CD4-positive, alpha-beta T cell (primary cell): ENCODE measurements around the gene PJVK. TPM values are rescaled to one million over a fixed set of nuclear protein-coding genes. Genes with fewer than 3 reads are reported as not detected.

ENCODE experiments used
- ATAC-seq: fragments of 200-7000 bp; cut with Tn5 transposase; one replicate; pipeline ENCODE4 v1.10.0; 2022; ENCODE audit warnings: mild to moderate bottlenecking; ENCODE audit not compliant: poor library complexity
- CTCF ChIA-PET: fragments of 350-600 bp; sonication (Branson Sonifier 250); formaldehyde crosslinking; loops from one replicate; lab custom pipeline; 2021; ENCODE audit warnings: antibody characterized with exemption, inconsistent platforms; lab: Charles Lee
- POLR2A ChIA-PET: fragments of 350-600 bp; sonication (Branson Sonifier 250); formaldehyde crosslinking; loops from one replicate; lab custom pipeline; 2021; ENCODE audit warnings: antibody characterized with exemption, inconsistent platforms; lab: Charles Lee
- DNase-seq, 14 experiments: peaks; one replicate each; pipeline ENCODE4 v3.0.0-alpha.2; 2013 to 2020; ENCODE audit warnings: mixed read lengths in 2 of 14
- H3K27ac ChIP-seq, 2 donors: one replicate each; pipeline versions ENCODE4 v1.5.1 to v1.7.0; 2013; ENCODE audit warnings: low read length in 2 of 2, low read depth in 1 of 2, mild to moderate bottlenecking in 1 of 2
- H3K27me3 ChIP-seq, 2 experiments: 1 replicate in 1 of 2; 2 replicates in 1 of 2; pipeline versions ENCODE4 v1.6.1 to v1.7.0; 2013; ENCODE audit warnings: low read length in 2 of 2, control low read depth in 1 of 2, mild to moderate bottlenecking in 1 of 2, moderate library complexity in 1 of 2; ENCODE audit not compliant: insufficient read depth in 2 of 2, control insufficient read depth in 1 of 2
- H3K36me3 ChIP-seq: one replicate; pipeline ENCODE4 v1.6.1; 2013; ENCODE audit warnings: low read length, control low read depth; ENCODE audit not compliant: insufficient read depth
- H3K4me1 ChIP-seq: one replicate; pipeline ENCODE4 v1.6.1; 2013; ENCODE audit warnings: low read length, control low read depth; ENCODE audit not compliant: insufficient read depth
- H3K4me3 ChIP-seq: one replicate; pipeline ENCODE4 v1.5.1; 2013; ENCODE audit warnings: mild to moderate bottlenecking, low read length, moderate library complexity
- H3K9me3 ChIP-seq, 2 experiments: 1 replicate in 1 of 2; 2 replicates in 1 of 2; pipeline versions ENCODE4 v1.6.1 to v1.7.0; 2013; ENCODE audit warnings: low read length in 2 of 2, mild to moderate bottlenecking in 2 of 2, control low read depth in 1 of 2, moderate library complexity in 1 of 2; ENCODE audit not compliant: control insufficient read depth in 1 of 2, insufficient read depth in 1 of 2
- H3K27ac Mint-ChIP-seq: one replicate; pipeline ENCODE4 v1.8.0; 2020; ENCODE audit warnings: mixed read lengths
- H3K27me3 Mint-ChIP-seq: one replicate; pipeline ENCODE4 v1.8.0; 2021; ENCODE audit warnings: mixed read lengths
- H3K36me3 Mint-ChIP-seq: one replicate; pipeline ENCODE4 v1.8.0; 2021; ENCODE audit warnings: low read depth, mixed read lengths
- H3K4me1 Mint-ChIP-seq: one replicate; pipeline ENCODE4 v1.8.0; 2021; ENCODE audit warnings: low read depth, mixed read lengths
- H3K4me3 Mint-ChIP-seq: one replicate; pipeline ENCODE4 v1.8.0; 2020; ENCODE audit warnings: mild to moderate bottlenecking, mixed read lengths
- H3K9me3 Mint-ChIP-seq: one replicate; pipeline ENCODE4 v1.8.0; 2020; ENCODE audit warnings: mixed read lengths
- intact Hi-C, 2 experiments: fragments of 100-400 bp; cut with DNase I in 1 of 2; cut with micrococcal nuclease in 1 of 2; formaldehyde crosslinking; loops; one replicate each; pipeline versions ENCODE4 v1.15.1 to v1.9.0; 2023 to 2025; cut with DNase I, micrococcal nuclease
- total RNA-seq, 174 experiments: library from RNA in 2 of 174; stranded (reverse) in 2 of 174; gene quantifications; one replicate each; pipeline ENCODE4 v1.2.3 and lab custom pipeline; 2021 to 2026
- TF ChIP-seq, protein P1 (sequence below): fragments of 200-600 bp; IDR thresholded peaks from one replicate; pipeline ENCODE4 v1.8.0; 2022; ENCODE audit warnings: antibody characterized with exemption, mild to moderate bottlenecking

PJVK gene
- total RNA-seq, 2 experiments from 2014 or later = 3.8 to 4.2 TPM

DNA sequence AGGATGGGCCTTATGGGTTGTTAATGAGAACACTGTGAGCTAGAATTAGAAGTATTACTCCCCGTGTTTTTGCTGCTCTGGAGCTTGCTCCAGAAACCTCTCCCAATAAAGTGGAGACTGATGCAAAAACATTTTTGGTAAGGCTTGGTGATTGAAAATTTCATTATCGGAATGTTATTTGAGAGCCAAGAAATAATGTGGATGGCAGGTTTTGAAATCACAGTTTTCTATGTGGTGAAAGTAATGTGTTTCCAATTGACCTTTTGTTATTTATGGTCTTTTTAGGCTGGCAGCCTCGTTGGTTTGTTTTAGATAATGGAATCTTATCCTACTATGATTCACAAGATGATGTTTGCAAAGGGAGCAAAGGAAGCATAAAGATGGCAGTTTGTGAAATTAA is 34.2 kb downstream of the PJVK start:
- ATAC-seq (no peak), DNase-seq (no peak)
- Histone ChIP-seq H3K27me3 (no peaks in the 10 kb centered on the region), H3K4me1 (peaks cover 32% of the 10 kb centered on the region), H3K27ac (no peak overlapping the region), H3K9me3 (no peaks in the 10 kb centered on the region), H3K4me3 (no peak overlapping the region), H3K36me3 (peaks cover 29% of the 10 kb centered on the region)
- intact Hi-C loops = no loop called here
- Mint-ChIP-seq H3K4me1 (peaks cover 74% of the 10 kb centered on the region), H3K27me3 (no peaks in the 10 kb centered on the region), H3K36me3 (peaks cover 52% of the 10 kb centered on the region), H3K4me3 (no peak overlapping the region), H3K9me3 (no peaks in the 10 kb centered on the region), H3K27ac (no peak overlapping the region)
- TF ChIP-seq, protein P1, sequence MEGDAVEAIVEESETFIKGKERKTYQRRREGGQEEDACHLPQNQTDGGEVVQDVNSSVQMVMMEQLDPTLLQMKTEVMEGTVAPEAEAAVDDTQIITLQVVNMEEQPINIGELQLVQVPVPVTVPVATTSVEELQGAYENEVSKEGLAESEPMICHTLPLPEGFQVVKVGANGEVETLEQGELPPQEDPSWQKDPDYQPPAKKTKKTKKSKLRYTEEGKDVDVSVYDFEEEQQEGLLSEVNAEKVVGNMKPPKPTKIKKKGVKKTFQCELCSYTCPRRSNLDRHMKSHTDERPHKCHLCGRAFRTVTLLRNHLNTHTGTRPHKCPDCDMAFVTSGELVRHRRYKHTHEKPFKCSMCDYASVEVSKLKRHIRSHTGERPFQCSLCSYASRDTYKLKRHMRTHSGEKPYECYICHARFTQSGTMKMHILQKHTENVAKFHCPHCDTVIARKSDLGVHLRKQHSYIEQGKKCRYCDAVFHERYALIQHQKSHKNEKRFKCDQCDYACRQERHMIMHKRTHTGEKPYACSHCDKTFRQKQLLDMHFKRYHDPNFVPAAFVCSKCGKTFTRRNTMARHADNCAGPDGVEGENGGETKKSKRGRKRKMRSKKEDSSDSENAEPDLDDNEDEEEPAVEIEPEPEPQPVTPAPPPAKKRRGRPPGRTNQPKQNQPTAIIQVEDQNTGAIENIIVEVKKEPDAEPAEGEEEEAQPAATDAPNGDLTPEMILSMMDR = no peak
- ChIA-PET POLR2A (interaction anchor here (0.7 kb wide), 1 partner anchor 15 kb away, joined by 3 read pairs; no protein-coding TSS in a partner anchor), CTCF (no interaction called here)

DNA sequence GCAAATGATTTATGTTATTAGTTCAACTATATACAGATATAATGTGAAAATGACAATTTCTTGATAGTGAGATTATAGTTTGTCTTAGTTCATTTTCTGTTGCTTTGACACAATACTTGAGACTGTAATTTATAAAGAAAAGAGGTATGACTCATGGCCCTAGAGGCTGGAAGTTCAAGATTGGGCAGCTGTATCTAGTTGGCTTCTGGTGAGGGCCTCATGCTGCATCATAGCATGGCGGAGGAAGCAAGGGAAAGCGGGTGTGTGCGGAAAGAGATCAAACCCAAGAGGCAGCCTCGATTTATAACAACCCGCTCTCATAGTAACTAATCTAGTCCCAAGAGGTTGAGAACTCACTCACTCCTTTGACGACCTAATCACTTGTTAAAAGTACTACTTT is 40.4 kb downstream of the PJVK start:
- no peak overlapping the region for H3K4me3 ChIP-seq
- H3K36me3 ChIP-seq = peaks cover 75% of the 10 kb centered on the region
- H3K9me3 ChIP-seq = no peaks in the 10 kb centered on the region
- DNase-seq (no peak), ATAC-seq (no peak)
- H3K27ac Mint-ChIP-seq = no peak overlapping the region
- no peaks in the 10 kb centered on the region for H3K27me3 Mint-ChIP-seq
- H3K27ac ChIP-seq = no peak overlapping the region
- no peaks in the 10 kb centered on the region for H3K4me1 ChIP-seq
- H3K4me3 Mint-ChIP-seq = no peak overlapping the region
- TF ChIP-seq, protein P1 = no peak
- CTCF ChIA-PET = no interaction called here
- H3K27me3 ChIP-seq = no peaks in the 10 kb centered on the region
- peaks cover 92% of the 10 kb centered on the region for H3K36me3 Mint-ChIP-seq
- no peaks in the 10 kb centered on the region for H3K9me3 Mint-ChIP-seq
- peaks cover 20% of the 10 kb centered on the region for H3K4me1 Mint-ChIP-seq
- POLR2A ChIA-PET = no interaction called here
- intact Hi-C loops = loop anchor here in 1 of 2 experiments (10.0 kb wide), 1 partner anchor 97 kb away; no protein-coding TSS in a partner anchor

DNA sequence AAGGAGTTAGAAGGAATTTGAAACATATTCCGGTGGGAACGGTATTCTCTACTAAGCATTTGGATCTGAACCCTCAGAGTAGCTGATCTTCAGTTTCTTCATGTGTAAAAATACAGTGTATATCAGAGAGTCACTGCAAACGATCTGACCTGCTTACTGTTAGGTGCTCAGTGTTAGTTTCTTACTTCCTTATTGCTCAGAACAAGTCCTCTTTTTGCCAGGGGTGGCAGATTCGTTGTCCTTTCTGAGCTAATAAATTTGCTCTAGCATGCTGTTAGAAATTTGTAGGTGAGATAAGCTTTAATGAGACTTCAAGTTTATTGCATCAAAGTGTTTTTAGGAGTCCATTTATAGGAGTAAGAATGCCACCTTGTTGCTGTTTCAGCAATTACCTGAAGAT is 44.9 kb downstream of the PJVK start:
- intact Hi-C loops = loop anchor here in 1 of 2 experiments (10.0 kb wide), 1 partner anchor 101 kb away; no protein-coding TSS in a partner anchor
- H3K27ac Mint-ChIP-seq = no peak overlapping the region
- POLR2A ChIA-PET = no interaction called here

More for the DNA sequence above, 44.9 kb downstream of the PJVK start:
- TF ChIP-seq, protein P1 = no peak
- DNase-seq (no peak), ATAC-seq (no peak)
- Histone ChIP-seq H3K9me3 (no peaks in the 10 kb centered on the region), H3K27me3 (no peaks in the 10 kb centered on the region), H3K4me3 (no peak overlapping the region), H3K36me3 (peaks cover 77% of the 10 kb centered on the region), H3K4me1 (no peaks in the 10 kb centered on the region), H3K27ac (no peak overlapping the region)
- Mint-ChIP-seq H3K4me1 (no peaks in the 10 kb centered on the region), H3K9me3 (no peaks in the 10 kb centered on the region), H3K36me3 (peaks cover 95% of the 10 kb centered on the region), H3K27me3 (no peaks in the 10 kb centered on the region), H3K4me3 (no peak overlapping the region)
- CTCF ChIA-PET = interaction anchor here (1.3 to 1.8 kb wide), 2 partner anchors 27 to 60 kb away, joined by 3 read pairs; no protein-coding TSS in a partner anchor
